Body of pancreas (tissue), 4 donors: ENCODE results near the gene EEF1AKMT3. TPM values are rescaled to one million over a fixed set of nuclear protein-coding genes. Genes with fewer than 3 reads are reported as not detected.

Source experiments
- ATAC-seq: fragments of 150-250 bp; one replicate; pipeline ENCODE4 v1.9.1; 2016
- DNase-seq, 4 donors: peaks; one replicate each; pipeline ENCODE4 v3.0.0-alpha.2; 2019
- H3K27ac ChIP-seq, 4 donors: fragments of 200-600 bp; sonication (generic); 1 replicate in 3 of 4; 2 replicates in 1 of 4; pipeline versions ENCODE4 v1.5.1 to v1.6.1; 2016 to 2019; ENCODE audit warnings: mild to moderate bottlenecking in 1 of 4, mixed read lengths in 1 of 4, moderate library complexity in 1 of 4
- H3K27me3 ChIP-seq, 2 donors: fragments of 200-600 bp; sonication (generic); one replicate each; pipeline ENCODE4 v1.6.0; 2016; ENCODE audit warnings: mild to moderate bottlenecking in 1 of 2
- H3K36me3 ChIP-seq, 2 donors: fragments of 200-600 bp; sonication (generic); replicated peaks in 1 of 2; 2 replicates each; pipeline ENCODE4 v1.5.1; 2016; ENCODE audit warnings: low read depth in 2 of 2; ENCODE audit not compliant: insufficient read depth in 1 of 2
- H3K4me1 ChIP-seq: fragments of 200-600 bp; sonication (generic); one replicate; pipeline ENCODE4 v1.6.0; 2016
- H3K4me3 ChIP-seq, 2 donors: fragments of 200-600 bp; sonication (generic); 1 replicate in 1 of 2; 2 replicates in 1 of 2; pipeline ENCODE4 v1.5.1; 2016 to 2019
- H3K9me3 ChIP-seq, 3 donors: fragments of 200-600 bp; sonication (generic); 1 replicate in 2 of 3; 2 replicates in 1 of 3; pipeline ENCODE4 v1.5.1; 2016
- CTCF ChIP-seq, 7 experiments: fragments of 450-650 bp in 4 of 7; fragments of 200-600 bp in 3 of 7; sonication (generic) in 3 of 7; IDR thresholded peaks; one replicate each; pipeline ENCODE4 v1.5.1; 2016 to 2019; ENCODE audit warnings: antibody characterized with exemption in 7 of 7
- POLR2A ChIP-seq, 3 donors: fragments of 450-650 bp; IDR thresholded peaks; one replicate each; pipeline ENCODE4 v1.6.1; 2016; ENCODE audit warnings: antibody characterized with exemption in 3 of 3, mild to moderate bottlenecking in 2 of 3
- WGBS, 2 donors: methylation state at CpG; one replicate each; pipeline ENCODE4 v1.1.5; 2017; 5-methylcytosine and 5-hydroxymethylcytosine counted together
- intact Hi-C: fragments of 100-400 bp; cut with DNase I; formaldehyde crosslinking; loops from one replicate; pipeline ENCODE4 v1.15.1; 2023
- total RNA-seq, 2 donors: library from RNA; depleted of rRNA; stranded (reverse); fragments of >200 nt; gene quantifications; one replicate each; pipeline ENCODE4 v1.1.0, GENCODE V29; 2016

The EEF1AKMT3 gene
- total RNA-seq, 2 donors from 2014 or later, result 11.2 to 15.0 TPM

- intact Hi-C loops, result no loop called here
Observed at GRCh38 chr12:57813111-57813970, 40.9 kb downstream of the EEF1AKMT3 start.

GRCh38 chr12:57813971-57814772, 41.8 kb downstream of the EEF1AKMT3 start:
- TF ChIP-seq POLR2A (IDR thresholded peaks at IDR 0.05), result no peak
- TF ChIP-seq CTCF (IDR thresholded peaks at IDR 0.05), result no peak
- Histone ChIP-seq H3K4me3 (no peak overlapping the region), H3K36me3 (peaks cover 0 to 3% of the 10 kb centered on the region in 2 donors), H3K9me3 (no peaks in the 10 kb centered on the region), H3K27me3 (no peaks in the 10 kb centered on the region), H3K27ac (no peak overlapping the region), H3K4me1 (no peaks in the 10 kb centered on the region)
- intact Hi-C loops, result no loop called here
- peak; percentile 15 for ATAC-seq
- WGBS, 2 donors, result 54 to 69% methylated on average over 12 to 17 of the region's 17 CpGs
- DNase-seq, result no peak

More at GRCh38 chr12:57813111-57813970, 40.9 kb downstream of the EEF1AKMT3 start:
- Histone ChIP-seq H3K4me3 (no peak overlapping the region), H3K9me3 (no peaks in the 10 kb centered on the region), H3K4me1 (no peaks in the 10 kb centered on the region), H3K27me3 (no peaks in the 10 kb centered on the region), H3K36me3 (peaks cover 0 to 4% of the 10 kb centered on the region in 2 donors), H3K27ac (no peak overlapping the region)
- DNase-seq, result no peak
- TF ChIP-seq POLR2A (IDR thresholded peaks at IDR 0.05) (no peak), CTCF (IDR thresholded peaks at IDR 0.05) (no peak)
- 43 to 74% methylated on average over 6 to 14 of the region's 14 CpGs for WGBS, 2 donors
- no peak for ATAC-seq

GRCh38 chr12:57815177-57816000, 43.0 kb downstream of the EEF1AKMT3 start:
- TF ChIP-seq CTCF (IDR thresholded peaks at IDR 0.05) (no peak), POLR2A (IDR thresholded peaks at IDR 0.05) (no peak)
- no peak for ATAC-seq
- no peaks in the 10 kb centered on the region for H3K4me1 ChIP-seq
- no peak overlapping the region for H3K4me3 ChIP-seq
- no peaks in the 10 kb centered on the region for H3K9me3 ChIP-seq
- no peak for DNase-seq
- H3K36me3 ChIP-seq, result no peaks in the 10 kb centered on the region
- WGBS, 2 donors, result 78 to 79% methylated on average over 8 to 13 of the region's 13 CpGs
- H3K27ac ChIP-seq, result no peak overlapping the region
- H3K27me3 ChIP-seq, result no peaks in the 10 kb centered on the region
- intact Hi-C loops, result no loop called here

GRCh38 chr12:57816001-57816854, 43.8 kb downstream of the EEF1AKMT3 start:
- ATAC-seq (no peak), DNase-seq (no peak)
- H3K9me3 ChIP-seq, result no peaks in the 10 kb centered on the region
- H3K27me3 ChIP-seq, result no peaks in the 10 kb centered on the region
- no peak overlapping the region for H3K4me3 ChIP-seq
- intact Hi-C loops, result no loop called here
- no peaks in the 10 kb centered on the region for H3K4me1 ChIP-seq
- TF ChIP-seq POLR2A (IDR thresholded peaks at IDR 0.05), result no peak
- TF ChIP-seq CTCF (IDR thresholded peaks at IDR 0.05), result no peak
- 21 to 22% methylated on average over 3 of the region's 3 CpGs for WGBS, 2 donors
- H3K36me3 ChIP-seq, result peaks cover 0 to 3% of the 10 kb centered on the region in 2 donors
- no peak overlapping the region for H3K27ac ChIP-seq
